Upper lobe of left lung (tissue), 6 donors: ENCODE measurements around the gene HERPUD2. TPM values are rescaled to one million over a fixed set of nuclear protein-coding genes. Genes with fewer than 3 reads are reported as not detected.

Experiments used
- ATAC-seq, 2 donors: fragments of 200-7000 bp; cut with Tn5 transposase; one replicate each; pipeline ENCODE4 v1.9.1; 2022; ENCODE audit warnings: mild to moderate bottlenecking in 2 of 2, moderate library complexity in 2 of 2; ENCODE audit not compliant: low FRiP score in 2 of 2
- DNase-seq, 2 donors: peaks; one replicate each; pipeline ENCODE4 v3.0.0-alpha.2; 2019 to 2020
- H3K27ac ChIP-seq, 4 donors: fragments of 200-600 bp; sonication (generic); one replicate each; pipeline ENCODE4 v1.5.1; 2016 to 2019
- H3K27me3 ChIP-seq, 4 donors: fragments of 200-600 bp; sonication (generic); one replicate each; pipeline ENCODE4 v1.5.1; 2017 to 2019
- H3K36me3 ChIP-seq, 4 donors: fragments of 200-600 bp; sonication (generic); one replicate each; pipeline ENCODE4 v1.5.1; 2016 to 2019
- H3K4me1 ChIP-seq, 4 donors: fragments of 200-600 bp; sonication (generic); one replicate each; pipeline ENCODE4 v1.5.1; 2018 to 2019
- H3K4me3 ChIP-seq, 4 donors: fragments of 200-600 bp; sonication (generic); one replicate each; pipeline ENCODE4 v1.5.1; 2017 to 2019; ENCODE audit warnings: mild to moderate bottlenecking in 2 of 4, moderate library complexity in 1 of 4
- H3K9me3 ChIP-seq, 4 donors: fragments of 200-600 bp; sonication (generic); one replicate each; pipeline ENCODE4 v1.5.1; 2018 to 2019
- EP300 ChIP-seq, 4 donors: sonication (generic); formaldehyde crosslinking; IDR thresholded peaks; one replicate each; pipeline ENCODE4 v1.5.1; 2017; ENCODE audit warnings: antibody characterized with exemption in 4 of 4, control low read depth in 2 of 4
- POLR2A ChIP-seq, 4 donors: fragments of 450-650 bp; IDR thresholded peaks; one replicate each; pipeline ENCODE4 v1.5.1; 2016 to 2017; ENCODE audit warnings: antibody characterized with exemption in 4 of 4, mild to moderate bottlenecking in 2 of 4
- POLR2AphosphoS5 ChIP-seq, 2 donors: sonication (generic); formaldehyde crosslinking; IDR thresholded peaks; one replicate each; pipeline ENCODE4 v1.5.1; 2017; ENCODE audit warnings: antibody characterized with exemption in 2 of 2
- WGBS, 2 donors: methylation state at CpG; one replicate each; pipeline ENCODE4 v1.1.5; 2017 to 2018; 5-methylcytosine and 5-hydroxymethylcytosine counted together
- total RNA-seq, 6 donors: library from RNA; depleted of rRNA in 4 of 6; stranded (reverse); fragments of >200 nt in 4 of 6; gene quantifications; one replicate each; pipeline versions ENCODE4 v1.1.0 to v1.2.1, GENCODE V29; 2016 to 2021
- TF ChIP-seq, protein P1 (sequence below), 6 experiments: fragments of 450-650 bp in 4 of 6; fragments of 200-600 bp in 2 of 6; sonication (generic) in 2 of 6; IDR thresholded peaks; one replicate each; pipeline ENCODE4 v1.5.1; 2016 to 2019; ENCODE audit warnings: antibody characterized with exemption in 6 of 6
- donor health status: DM: no; HTN: no; CAD: no; lungs with moderate emphysema.
- donor health status: DM: no; HTN: yes; CAD: no; lungs with severe emphysema.

Gene HERPUD2
- total RNA-seq, 6 donors from 2014 or later, result 29.6 to 63.9 (median 42.2) TPM

- Histone ChIP-seq H3K4me1 (peaks cover 0 to 6% (median 5%) of the 10 kb centered on the region in 4 donors), H3K36me3 (no peaks in the 10 kb centered on the region), H3K27ac (no peak overlapping the region), H3K9me3 (no peaks in the 10 kb centered on the region), H3K4me3 (no peak overlapping the region), H3K27me3 (no peaks in the 10 kb centered on the region)
- no peak for DNase-seq
- WGBS, 2 donors, result 93 to 100% methylated on average over 2 of the region's 2 CpGs
- TF ChIP-seq EP300 (IDR thresholded peaks at IDR 0.05) (no peak), POLR2A (IDR thresholded peaks at IDR 0.05) (no peak), POLR2AphosphoS5 (IDR thresholded peaks at IDR 0.05) (no peak)
- TF ChIP-seq, protein P1, sequence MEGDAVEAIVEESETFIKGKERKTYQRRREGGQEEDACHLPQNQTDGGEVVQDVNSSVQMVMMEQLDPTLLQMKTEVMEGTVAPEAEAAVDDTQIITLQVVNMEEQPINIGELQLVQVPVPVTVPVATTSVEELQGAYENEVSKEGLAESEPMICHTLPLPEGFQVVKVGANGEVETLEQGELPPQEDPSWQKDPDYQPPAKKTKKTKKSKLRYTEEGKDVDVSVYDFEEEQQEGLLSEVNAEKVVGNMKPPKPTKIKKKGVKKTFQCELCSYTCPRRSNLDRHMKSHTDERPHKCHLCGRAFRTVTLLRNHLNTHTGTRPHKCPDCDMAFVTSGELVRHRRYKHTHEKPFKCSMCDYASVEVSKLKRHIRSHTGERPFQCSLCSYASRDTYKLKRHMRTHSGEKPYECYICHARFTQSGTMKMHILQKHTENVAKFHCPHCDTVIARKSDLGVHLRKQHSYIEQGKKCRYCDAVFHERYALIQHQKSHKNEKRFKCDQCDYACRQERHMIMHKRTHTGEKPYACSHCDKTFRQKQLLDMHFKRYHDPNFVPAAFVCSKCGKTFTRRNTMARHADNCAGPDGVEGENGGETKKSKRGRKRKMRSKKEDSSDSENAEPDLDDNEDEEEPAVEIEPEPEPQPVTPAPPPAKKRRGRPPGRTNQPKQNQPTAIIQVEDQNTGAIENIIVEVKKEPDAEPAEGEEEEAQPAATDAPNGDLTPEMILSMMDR (IDR thresholded peaks at IDR 0.05), result no peak
- ATAC-seq, result no peak
Measured at GRCh38 chr7:35721288-35721687, 26.4 kb upstream of the HERPUD2 start.

DNA sequence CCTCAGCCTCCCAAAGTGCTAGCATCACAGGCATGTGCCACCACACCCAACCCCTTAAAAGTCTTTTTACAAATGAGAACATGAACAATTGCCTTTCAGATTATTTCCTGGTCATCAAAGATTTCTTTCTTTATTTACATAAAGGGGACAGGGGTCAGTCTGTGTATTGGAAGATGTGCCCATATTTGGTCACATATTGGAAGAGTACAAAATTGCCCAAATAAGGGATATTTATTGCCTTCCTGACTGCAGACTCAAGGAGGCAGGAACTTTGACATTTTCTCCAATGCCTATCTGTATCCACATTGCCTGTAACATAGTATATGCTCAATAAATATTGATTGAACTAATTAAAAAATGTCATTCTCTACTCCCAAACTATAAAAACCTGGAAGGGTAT is 25.9 kb upstream of the HERPUD2 start:
- no peaks in the 10 kb centered on the region for H3K36me3 ChIP-seq
- no peak for DNase-seq
- H3K27ac ChIP-seq, result no peak overlapping the region
- TF ChIP-seq POLR2AphosphoS5 (IDR thresholded peaks at IDR 0.05), result no peak
- no peaks in the 10 kb centered on the region for H3K27me3 ChIP-seq
- H3K4me1 ChIP-seq, result peaks cover 0 to 6% (median 5%) of the 10 kb centered on the region in 4 donors
- no peak overlapping the region for H3K4me3 ChIP-seq
- no peaks in the 10 kb centered on the region for H3K9me3 ChIP-seq
- ATAC-seq, result no peak

DNA sequence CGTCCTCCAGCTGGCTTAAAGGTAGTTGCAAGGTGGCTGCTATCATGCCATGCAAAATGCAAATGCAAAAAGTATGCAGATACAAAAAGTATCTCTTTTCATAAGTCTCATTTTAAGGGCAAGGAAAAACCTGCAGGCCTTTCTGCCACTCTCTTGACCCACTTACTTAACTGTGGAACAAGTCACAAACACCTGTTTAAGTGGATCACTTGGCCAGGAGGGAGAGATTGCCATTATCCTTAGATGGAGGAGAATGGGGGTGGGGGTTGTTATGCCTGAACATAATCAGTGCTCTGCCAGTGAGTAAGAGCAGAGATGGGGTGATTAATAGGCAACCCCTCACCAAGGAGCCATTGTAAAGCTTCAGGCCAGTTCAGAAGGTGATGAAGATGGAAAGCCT is 25.1 kb upstream of the HERPUD2 start:
- Histone ChIP-seq H3K4me1 (peaks cover 0 to 6% (median 5%) of the 10 kb centered on the region in 4 donors), H3K9me3 (no peaks in the 10 kb centered on the region), H3K27me3 (no peaks in the 10 kb centered on the region), H3K27ac (no peak overlapping the region), H3K36me3 (no peaks in the 10 kb centered on the region), H3K4me3 (no peak overlapping the region)
- WGBS, 2 donors, result 71 to 100% methylated on average over 1 of the region's 1 CpG
- DNase-seq (no peak), ATAC-seq (no peak)
- TF ChIP-seq EP300 (IDR thresholded peaks at IDR 0.05) (no peak), POLR2AphosphoS5 (IDR thresholded peaks at IDR 0.05) (no peak), POLR2A (IDR thresholded peaks at IDR 0.05) (no peak)
- TF ChIP-seq, protein P1 (IDR thresholded peaks at IDR 0.05), result no peak

DNA sequence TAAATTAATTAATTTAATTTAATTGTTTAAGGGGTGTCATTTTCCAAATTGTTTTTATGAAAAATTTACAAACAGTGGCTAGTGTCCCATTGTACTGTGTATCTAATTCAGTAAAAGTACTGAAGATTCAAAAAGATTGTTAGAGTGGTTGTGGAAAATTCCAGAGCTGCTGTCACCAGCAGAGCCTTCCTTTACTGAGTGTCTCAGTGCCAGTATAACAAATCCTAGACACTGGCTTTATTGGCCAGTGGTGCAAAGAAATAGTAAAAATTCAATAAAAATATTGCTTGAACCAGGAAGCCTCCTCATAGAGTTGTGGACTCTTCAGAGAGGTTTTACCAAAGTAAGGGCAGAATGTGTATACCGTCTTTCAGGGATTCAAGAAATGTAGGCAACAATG is 23.1 kb upstream of the HERPUD2 start:
- no peak overlapping the region for H3K4me3 ChIP-seq
- TF ChIP-seq POLR2A (IDR thresholded peaks at IDR 0.05) (no peak), POLR2AphosphoS5 (IDR thresholded peaks at IDR 0.05) (no peak), EP300 (IDR thresholded peaks at IDR 0.05) (no peak)
- TF ChIP-seq, protein P1 (IDR thresholded peaks at IDR 0.05), result no peak
- no peaks in the 10 kb centered on the region for H3K9me3 ChIP-seq
- 76 to 95% methylated on average over 1 of the region's 1 CpG for WGBS, 2 donors
- no peak overlapping the region for H3K27ac ChIP-seq
- peaks cover 0 to 6% (median 3%) of the 10 kb centered on the region in 4 donors for H3K4me1 ChIP-seq
- no peak for DNase-seq
- ATAC-seq, result no peak
- H3K27me3 ChIP-seq, result no peaks in the 10 kb centered on the region
- no peaks in the 10 kb centered on the region for H3K36me3 ChIP-seq

DNA sequence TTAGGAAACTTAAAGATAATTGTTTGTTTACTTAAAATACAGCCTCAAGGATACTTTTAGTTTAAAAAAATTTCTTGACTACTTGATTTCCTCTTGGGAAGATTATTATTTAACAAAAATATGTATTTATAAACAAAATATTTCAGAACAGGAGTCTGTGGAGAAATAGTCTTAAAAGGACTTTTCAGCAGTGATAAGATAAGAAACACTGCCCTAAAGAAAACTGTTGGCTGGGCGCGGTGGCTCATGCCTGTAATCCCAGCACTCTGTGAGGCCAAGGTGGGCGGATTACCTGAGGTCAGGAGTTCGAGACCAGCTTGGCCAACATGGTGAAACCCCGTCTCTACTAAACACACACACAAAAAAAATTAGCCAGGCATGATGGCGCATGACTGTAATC is 22.6 kb upstream of the HERPUD2 start:
- Histone ChIP-seq H3K27me3 (no peaks in the 10 kb centered on the region), H3K4me1 (peaks cover 0 to 6% (median 3%) of the 10 kb centered on the region in 4 donors), H3K36me3 (no peaks in the 10 kb centered on the region), H3K4me3 (no peak overlapping the region), H3K27ac (peak overlapping the region in 2 of 4 donors; percentile 42 to 55), H3K9me3 (no peaks in the 10 kb centered on the region)
- ATAC-seq (no peak), DNase-seq (no peak)
- WGBS, 2 donors, result 91 to 93% methylated on average over 6 of the region's 6 CpGs
- TF ChIP-seq EP300 (IDR thresholded peaks at IDR 0.05), result no peak
- no peak for TF ChIP-seq POLR2AphosphoS5 (IDR thresholded peaks at IDR 0.05)
- TF ChIP-seq, protein P1 (IDR thresholded peaks at IDR 0.05), result no peak
- TF ChIP-seq POLR2A (IDR thresholded peaks at IDR 0.05), result no peak
